GM06990 (cell line): ENCODE data around the gene SIL1.

Experiments
- DNase-seq: peaks from one replicate; pipeline ENCODE4 v3.0.0-alpha.2; 2011; ENCODE audit not compliant: insufficient read length; ENCODE audit errors: extremely low read depth
- H3K27me3 ChIP-seq: replicated peaks from 2 replicates; pipeline ENCODE4 v1.6.0; 2011; ENCODE audit warnings: low read length; ENCODE audit not compliant: control insufficient read depth, insufficient read depth
- H3K36me3 ChIP-seq: 2 replicates; pipeline ENCODE4 v1.5.1; 2011; ENCODE audit warnings: low read length; ENCODE audit not compliant: control insufficient read depth, insufficient read depth
- H3K4me3 ChIP-seq: replicated peaks from 2 replicates; pipeline ENCODE4 v1.5.1; 2011; ENCODE audit warnings: low read depth, mild to moderate bottlenecking, control low read depth, low read length
- TF ChIP-seq, protein P1 (sequence below): IDR thresholded peaks from 2 replicates; pipeline ENCODE4 v1.5.1; 2011; ENCODE audit warnings: low read length, control low read depth, mild to moderate bottlenecking, inconsistent platforms; ENCODE audit not compliant: insufficient read depth, poor library complexity, severe bottlenecking

SIL1 gene

DNA sequence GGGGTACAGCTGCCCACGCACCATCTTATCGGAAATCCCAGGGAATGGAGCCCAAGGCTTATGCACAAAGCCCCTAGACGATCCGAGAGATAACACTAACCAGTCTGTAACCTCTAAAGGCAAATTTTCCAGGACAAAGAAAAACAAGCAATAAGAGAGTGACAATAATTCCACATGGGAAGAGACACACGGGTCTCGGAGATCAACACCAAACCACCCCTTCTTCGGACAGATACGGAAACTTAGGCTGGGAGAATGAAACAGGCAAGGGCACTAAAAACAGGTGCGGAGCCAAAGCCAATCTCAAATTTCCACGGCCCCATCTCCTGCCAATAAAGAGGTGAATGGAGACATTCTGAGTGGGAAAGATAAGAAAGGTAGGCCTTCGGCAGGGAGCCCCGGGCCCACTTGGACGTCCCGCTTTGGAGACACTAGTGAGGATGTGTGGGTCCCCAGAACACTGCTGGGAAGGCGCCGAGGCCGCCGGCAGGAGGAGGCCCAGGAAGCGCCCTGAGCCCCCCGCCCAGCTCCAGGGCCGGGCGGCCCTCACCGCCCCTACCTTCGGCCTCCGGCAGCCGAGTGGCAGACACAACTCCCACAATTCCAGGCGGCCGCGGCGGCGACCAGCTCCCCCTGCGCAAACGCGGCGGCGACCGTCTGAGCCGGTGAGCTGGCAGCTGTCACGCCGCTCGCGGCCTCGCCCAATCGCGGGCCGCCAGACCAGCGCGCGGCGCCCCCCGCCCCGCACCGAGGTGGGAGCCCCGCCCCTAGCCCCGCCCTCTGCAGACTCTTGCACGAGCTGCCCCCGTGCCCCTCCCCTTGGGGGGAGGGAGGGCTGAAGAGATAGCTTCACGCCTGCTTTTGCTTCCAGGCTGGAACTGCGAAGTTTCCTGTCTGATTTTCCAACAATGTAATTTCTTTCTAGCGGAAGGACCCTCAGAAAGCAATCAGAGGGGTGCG, at the start of gene SIL1:
SIL1 (minus strand) TSS at position 659 of the 960 bp plus-strand sequence. CDS start 70,525 bp downstream, outside the sequence.
- DNase-seq: peak; percentile 97
- Histone ChIP-seq H3K27me3 (no peaks in the 10 kb centered on the region), H3K4me3 (peak within 1 kb of the TSS; percentile 91), H3K36me3 (peaks cover 2% of the 10 kb centered on the region; the same call in 1 of the 2 replicates)
- TF ChIP-seq, protein P1, sequence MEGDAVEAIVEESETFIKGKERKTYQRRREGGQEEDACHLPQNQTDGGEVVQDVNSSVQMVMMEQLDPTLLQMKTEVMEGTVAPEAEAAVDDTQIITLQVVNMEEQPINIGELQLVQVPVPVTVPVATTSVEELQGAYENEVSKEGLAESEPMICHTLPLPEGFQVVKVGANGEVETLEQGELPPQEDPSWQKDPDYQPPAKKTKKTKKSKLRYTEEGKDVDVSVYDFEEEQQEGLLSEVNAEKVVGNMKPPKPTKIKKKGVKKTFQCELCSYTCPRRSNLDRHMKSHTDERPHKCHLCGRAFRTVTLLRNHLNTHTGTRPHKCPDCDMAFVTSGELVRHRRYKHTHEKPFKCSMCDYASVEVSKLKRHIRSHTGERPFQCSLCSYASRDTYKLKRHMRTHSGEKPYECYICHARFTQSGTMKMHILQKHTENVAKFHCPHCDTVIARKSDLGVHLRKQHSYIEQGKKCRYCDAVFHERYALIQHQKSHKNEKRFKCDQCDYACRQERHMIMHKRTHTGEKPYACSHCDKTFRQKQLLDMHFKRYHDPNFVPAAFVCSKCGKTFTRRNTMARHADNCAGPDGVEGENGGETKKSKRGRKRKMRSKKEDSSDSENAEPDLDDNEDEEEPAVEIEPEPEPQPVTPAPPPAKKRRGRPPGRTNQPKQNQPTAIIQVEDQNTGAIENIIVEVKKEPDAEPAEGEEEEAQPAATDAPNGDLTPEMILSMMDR: no peak

DNA sequence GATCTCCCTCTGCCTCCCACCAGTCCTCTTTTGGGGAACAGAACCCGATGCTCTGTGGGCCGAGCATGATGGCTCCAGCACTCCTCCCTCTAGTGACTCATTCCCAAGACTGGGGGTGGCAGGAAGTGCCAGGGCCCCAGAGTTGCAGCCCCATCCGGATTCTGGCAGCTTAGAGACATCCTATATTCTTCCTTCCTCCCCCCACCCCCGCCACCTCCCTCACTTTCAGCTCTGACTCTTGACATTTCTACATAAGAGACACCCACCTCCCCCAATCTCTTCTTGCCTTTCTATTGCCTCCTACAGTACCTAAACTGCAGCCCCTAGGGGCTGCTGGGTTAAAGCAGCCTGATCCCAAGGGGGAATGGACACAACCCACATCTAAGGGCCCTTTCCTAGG, 48.2 kb upstream of the SIL1 start:
- H3K27me3 ChIP-seq: no peaks in the 10 kb centered on the region; the same call in 1 of the 2 replicates
- no peak for DNase-seq
- no peak overlapping the region for H3K4me3 ChIP-seq
- TF ChIP-seq, protein P1: no peak
- H3K36me3 ChIP-seq: no peaks in the 10 kb centered on the region

DNA sequence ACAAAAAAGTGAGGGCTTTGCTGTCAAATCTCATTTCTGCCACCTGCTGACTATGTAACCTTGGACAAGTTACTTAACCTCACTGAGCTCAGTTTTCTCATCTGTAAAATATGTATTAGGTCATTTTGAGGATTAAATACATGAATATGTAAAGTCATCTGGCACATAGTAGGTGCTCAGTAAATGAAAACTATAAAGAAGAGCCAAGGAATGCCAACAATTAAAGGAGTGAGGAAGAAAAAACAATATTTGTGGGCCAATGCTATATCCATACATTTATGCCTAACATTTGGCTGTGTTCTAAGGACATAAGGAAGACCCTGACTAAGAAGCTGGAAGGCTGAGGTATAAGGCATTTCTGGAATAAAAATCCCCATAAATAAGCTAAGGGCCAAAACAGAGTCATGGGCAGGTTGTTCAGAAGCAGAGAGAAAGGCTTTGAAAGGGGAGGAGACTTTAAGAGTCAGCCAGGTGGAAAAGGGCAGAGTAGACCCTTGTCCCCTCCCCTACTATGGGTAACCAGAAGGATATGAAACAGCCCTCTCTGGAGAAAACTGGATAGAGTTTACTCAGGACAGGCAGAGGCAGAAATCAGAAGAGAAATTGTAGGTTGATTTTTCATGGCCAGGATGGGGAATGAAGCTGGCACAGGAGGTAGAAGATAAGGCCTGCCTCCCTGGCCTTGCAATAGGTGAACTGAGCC, 47.6 kb upstream of the SIL1 start:
- TF ChIP-seq, protein P1: peak; percentile 1
- DNase-seq: no peak
- Histone ChIP-seq H3K4me3 (no peak overlapping the region), H3K36me3 (no peaks in the 10 kb centered on the region), H3K27me3 (no peaks in the 10 kb centered on the region; the same call in 1 of the 2 replicates)

DNA sequence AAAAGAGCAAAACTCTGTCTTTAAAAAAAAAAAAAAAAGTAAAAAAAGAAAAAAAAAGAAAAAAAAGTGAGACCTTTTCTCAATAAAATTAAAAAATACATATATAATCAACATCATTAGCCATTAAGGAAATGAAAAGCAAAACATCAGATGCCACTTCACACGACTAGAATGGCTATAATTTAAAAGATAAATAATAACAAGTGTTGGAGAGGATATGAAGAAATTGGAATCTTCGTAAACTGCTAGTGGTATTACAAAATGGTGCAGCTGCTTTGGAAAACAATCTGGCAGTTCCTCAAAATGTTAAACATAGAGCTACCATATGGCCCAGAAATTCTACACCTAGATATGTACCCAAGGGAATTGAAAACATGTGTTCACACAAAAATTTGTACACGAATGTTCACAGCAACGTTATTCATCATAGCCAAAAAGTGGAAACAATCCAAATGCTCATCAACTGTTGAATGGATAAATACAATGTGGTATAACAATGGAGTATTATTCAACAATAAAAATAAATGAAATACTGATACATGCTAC, 45.3 kb upstream of the SIL1 start:
- H3K36me3 ChIP-seq: no peaks in the 10 kb centered on the region
- TF ChIP-seq, protein P1: no peak
- no peaks in the 10 kb centered on the region; the same call in 1 of the 2 replicates for H3K27me3 ChIP-seq
- no peak for DNase-seq
- H3K4me3 ChIP-seq: no peak overlapping the region

DNA sequence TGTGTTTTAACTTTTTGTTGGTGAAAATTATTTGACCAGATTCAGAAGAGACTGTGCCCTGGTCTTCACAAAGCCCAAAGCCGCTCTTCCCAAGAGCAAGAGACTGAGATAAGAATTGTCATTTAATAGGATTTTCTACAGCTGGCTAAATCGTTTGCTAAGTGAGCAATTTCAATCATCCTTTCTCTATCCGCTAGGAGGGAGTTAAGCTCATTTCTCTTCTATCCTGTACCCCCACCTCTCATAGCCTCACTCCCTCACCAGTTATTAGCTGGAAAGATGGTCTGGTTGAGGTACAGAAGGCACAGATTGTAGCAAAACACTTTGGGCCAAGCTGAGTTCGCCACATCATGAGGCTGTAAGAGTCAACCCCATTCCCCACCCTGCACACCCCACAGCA, 43.0 kb upstream of the SIL1 start:
- Histone ChIP-seq H3K36me3 (no peaks in the 10 kb centered on the region), H3K27me3 (no peaks in the 10 kb centered on the region; the same call in 1 of the 2 replicates), H3K4me3 (no peak overlapping the region)
- TF ChIP-seq, protein P1: no peak
- no peak for DNase-seq
